NCI-H1417 (cell line): Measurements from ENCODE around the gene SVOP.
A peak's percentile ranks its signal among the peaks of the same experiment; 100 is the strongest.
"Not testable (repeated sequence)": the region's sequence is repeated elsewhere in the genome, so short reads cannot be mapped to it uniquely, and the experiment has no call there.

Source experiments
- DNase-seq, 3 experiments: peaks; one replicate each; lab custom pipeline; 2025; lab: John Stamatoyannopoulos, UW

SVOP gene

DNA sequence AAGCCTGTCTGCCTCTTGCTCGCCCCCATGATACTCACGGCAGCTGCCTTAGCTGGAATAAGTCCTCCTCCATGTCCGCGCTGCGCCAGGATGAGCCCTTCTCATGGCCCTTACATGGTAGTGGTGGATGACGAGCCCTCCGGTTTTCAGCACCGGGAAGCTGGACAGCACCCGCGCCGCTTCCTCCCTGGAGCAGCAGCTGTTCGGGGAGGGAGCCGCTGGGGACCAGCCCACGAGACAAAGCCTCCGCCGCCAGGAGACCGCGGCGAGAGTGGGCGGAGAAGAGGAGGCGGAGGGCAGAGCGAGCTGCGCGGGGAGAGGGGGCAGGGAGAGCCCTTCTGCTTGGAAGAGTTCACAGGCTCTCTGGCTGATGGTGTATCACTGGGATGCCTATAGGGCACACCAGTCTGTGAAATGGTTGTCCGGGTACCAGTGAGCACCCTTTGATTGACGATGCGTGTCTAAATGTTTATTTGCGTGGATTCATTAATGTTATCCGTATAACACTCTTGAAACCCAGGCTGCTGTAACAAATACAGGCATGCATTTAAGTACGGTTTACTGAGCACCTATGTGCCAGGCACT is at the start of gene SVOP:
Gene SVOP (minus strand): TSS at position 273 of the 585 bp plus-strand sequence. CDS start 200 bp downstream, at position 73.
- peak; percentile 88 to 96 (median 91) for DNase-seq

- peak in 1 of 3 experiments; percentile 16 for DNase-seq
These were observed 48.7 kb upstream of the SVOP start for GRCh38 chr12:109069307-109070271.

GRCh38 chr12:109065853-109066193 is 45.0 kb upstream of the SVOP start:
- no peak for DNase-seq

GRCh38 chr12:109065154-109065852 is 44.4 kb upstream of the SVOP start:
- no peak for DNase-seq

DNA sequence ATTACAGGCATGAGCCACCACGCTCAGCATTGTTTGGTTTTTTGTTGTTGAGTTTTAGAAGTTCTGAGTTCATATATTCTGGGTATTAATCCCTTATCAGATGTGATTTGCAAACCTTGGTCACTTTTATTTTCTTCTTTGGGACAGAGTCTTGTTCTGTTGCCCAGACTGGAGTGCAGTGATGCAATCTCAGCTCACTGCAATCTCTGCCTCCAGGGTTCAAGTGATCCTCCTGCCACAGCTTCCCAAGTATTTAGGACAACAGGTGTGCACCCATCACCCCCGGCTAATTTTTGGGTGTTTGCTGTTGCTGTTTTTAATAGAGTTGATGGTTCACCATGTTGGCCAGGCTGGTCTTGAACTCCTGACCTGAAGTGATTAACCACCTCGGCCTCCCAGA is 43.3 kb upstream of the SVOP start:
- DNase-seq, result no peak

GRCh38 chr12:109058773-109059172 is 37.9 kb upstream of the SVOP start:
- no peak for DNase-seq

DNA sequence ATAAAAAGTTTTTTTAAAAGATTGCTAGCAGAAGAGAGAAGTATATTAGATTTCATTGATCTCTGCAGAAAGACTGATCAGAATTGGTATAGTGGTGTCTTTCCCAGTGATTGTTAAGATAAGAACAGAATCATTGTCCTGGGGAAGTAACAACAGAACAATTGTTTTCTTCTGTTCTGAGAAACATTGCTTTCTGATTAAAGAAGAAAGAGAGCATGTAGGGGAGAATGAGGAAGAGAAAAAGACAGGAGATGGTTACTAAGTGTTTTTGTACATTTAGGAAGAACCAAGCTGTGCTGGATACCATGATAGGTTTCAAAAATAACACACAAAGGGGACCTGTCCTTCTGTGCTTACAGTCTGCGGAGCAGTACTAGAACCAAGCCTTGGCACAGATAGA is 36.5 kb upstream of the SVOP start:
- no peak for DNase-seq

DNA sequence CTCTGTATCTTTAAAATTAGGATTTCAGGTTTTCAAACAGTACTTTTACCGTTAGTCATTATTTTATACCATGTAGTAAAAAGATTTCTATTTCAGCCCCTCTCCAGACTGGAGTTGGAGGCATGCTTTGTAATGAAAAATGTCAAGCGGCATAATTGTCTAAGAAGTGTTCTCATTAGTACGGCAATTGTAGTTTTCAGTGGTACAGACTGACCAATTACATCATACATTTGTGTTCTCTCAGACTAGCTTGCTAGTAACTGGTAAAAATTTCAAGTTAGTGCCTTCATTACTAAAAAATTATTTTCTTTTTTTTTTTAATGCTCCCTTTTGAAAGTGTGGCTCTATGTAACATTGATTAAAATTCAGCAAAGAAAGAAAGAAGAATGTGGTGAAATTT is 36.0 kb upstream of the SVOP start:
- DNase-seq, result no peak

GRCh38 chr12:109054520-109054919 is 33.7 kb upstream of the SVOP start:
- no peak for DNase-seq

- DNase-seq, result not testable (repeated sequence)
These were observed 33.3 kb upstream of the SVOP start for GRCh38 chr12:109054124-109054513.

DNA sequence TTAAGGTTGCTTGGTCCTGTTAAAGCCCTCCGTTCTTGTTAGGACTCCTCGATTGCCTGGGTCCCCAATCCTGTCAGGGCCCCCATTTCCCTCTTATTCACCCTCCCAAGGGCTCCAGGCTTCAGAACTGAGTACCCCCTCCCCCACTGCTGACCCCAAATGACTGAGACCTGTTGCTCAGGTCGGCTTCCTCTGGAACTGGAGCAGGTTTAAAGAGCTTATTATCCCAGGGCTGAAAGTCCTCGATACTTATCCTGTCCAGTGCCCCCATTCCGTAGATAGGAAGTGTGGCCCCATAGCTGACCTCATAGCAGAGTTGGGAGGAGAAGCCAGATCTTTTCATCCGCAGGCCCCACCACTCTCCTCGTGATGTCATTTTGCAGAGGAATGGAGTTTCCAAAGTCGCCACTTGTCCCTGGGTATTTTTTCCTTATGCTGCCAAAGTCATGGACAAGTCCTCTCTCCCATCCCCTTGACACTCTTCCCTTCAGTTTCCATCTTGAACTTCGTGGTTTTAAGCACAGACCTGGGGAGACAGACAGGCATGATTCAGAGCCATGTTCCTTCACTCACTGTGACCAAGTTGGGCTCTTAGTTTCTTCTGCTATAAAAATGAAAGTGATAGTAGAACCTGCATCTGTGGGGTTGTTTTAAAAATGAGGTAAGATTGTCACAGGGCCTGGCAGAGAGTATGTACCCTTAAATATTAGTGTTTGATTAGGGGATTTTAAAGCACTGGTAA is 32.7 kb upstream of the SVOP start:
- no peak for DNase-seq

DNA sequence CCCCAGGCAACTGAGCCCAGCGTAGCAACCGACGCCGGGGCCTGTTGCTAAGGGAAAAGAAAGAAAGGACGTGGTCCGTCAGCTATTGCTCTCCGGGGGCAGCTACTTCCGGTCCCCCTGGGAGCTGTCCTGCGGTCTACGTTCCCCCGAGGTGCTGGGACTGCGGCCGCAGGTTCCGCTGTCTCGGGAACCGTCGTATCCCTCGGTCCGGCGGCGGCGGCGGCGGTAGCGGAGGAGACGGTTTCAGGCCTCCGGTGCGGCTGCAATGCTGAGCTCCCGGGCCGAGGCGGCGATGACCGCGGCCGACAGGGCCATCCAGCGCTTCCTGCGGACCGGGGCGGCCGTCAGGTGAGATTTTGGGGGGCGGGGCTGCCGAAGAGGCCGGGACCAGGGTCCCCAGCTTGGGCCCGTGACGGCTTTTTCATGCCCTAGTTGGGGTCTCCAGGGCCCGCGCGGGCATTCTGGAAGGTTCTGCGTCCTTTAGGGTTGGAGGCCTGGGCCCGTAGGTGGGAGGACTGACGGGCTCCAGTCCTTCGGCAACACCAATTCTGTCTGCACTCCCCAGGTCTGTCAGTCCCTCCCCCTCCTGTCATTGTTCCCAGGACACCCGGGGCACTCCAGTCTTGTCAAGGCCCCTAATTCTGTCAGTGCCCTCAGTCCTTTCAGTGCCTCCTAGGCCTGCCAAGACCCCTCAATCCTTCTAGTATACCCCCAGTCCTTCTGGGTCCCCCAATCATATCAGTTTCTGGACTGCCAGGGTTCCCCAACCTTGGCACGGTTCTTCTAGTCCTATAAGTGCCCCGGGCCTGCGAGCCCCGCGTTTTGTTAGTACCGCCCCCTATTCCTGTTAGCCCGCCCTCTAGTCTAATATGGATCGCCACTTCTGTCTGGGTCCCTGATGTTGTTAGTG is 31.8 kb upstream of the SVOP start, which contains the start of gene USP30:
Gene USP30 (plus strand): TSS at position 163 of the 910 bp plus-strand sequence. CDS start 103 bp downstream, at position 266.
- peak; percentile 91 to 95 (median 91) for DNase-seq

DNA sequence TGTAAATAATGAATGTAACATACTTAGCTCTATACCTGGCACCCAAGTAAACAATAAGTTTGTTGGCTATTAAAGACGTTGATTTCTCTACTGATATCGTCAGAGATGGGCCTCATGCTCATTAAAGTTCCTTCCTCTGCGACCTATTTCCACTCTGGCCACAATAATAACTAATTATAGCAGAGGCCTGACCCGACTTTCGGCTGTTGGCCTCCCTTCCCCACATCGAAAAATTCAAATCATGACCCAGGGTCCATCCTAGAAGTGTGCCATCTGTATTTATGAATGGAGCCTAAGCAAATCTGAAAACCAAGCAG is 31.2 kb upstream of the SVOP start:
- DNase-seq, result no peak

DNA sequence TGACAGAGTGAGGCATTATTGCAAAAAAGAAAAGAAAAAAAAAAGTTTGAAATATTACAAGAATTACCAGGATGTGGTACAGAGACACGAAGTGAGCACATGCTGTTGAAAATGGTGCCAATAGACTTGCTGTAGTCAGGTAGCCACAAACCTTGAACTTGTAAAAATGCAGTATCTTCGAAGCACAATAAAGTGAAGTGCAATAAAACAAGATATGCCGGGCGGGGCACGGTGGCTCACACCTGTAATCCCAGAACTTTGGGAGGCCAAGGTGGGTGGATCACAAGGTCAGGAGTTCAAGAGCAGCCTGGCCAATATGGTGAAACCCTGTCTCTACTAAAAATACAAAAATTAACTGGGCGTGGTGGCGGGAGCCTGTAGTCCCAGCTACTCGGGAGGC is 28.9 kb upstream of the SVOP start:
- DNase-seq, result not testable (repeated sequence)

- DNase-seq, result not testable (repeated sequence)
These were observed 27.8 kb upstream of the SVOP start for GRCh38 chr12:109048706-109049105.

GRCh38 chr12:109047081-109047805 is 26.4 kb upstream of the SVOP start:
- no peak for DNase-seq

- no peak for DNase-seq
These were observed 23.4 kb upstream of the SVOP start for GRCh38 chr12:109044241-109044640.

- DNase-seq, result no peak
These were observed 16.1 kb upstream of the SVOP start for GRCh38 chr12:109036975-109037374.

- DNase-seq, result peak in 2 of 3 experiments; percentile 18 to 64
These were observed 12.7 kb upstream of the SVOP start for GRCh38 chr12:109033239-109034196.
